Activated CD4-positive, alpha-beta memory T cell treated with anti-CD3 and anti-CD28 coated beads for 36 hours (primary cell): ENCODE results near the gene MAVS. TPM values are rescaled to one million over a fixed set of nuclear protein-coding genes. Genes with fewer than 3 reads are reported as not detected.
A peak's percentile ranks its signal among the peaks of the same experiment; 100 is the strongest.
"Not testable (repeated sequence)": the region's sequence is repeated elsewhere in the genome, so short reads cannot be mapped to it uniquely, and the experiment has no call there.

Experiments
- CTCF ChIA-PET: fragments of 350-600 bp; sonication (Branson Sonifier 250); formaldehyde crosslinking; loops from one replicate; lab custom pipeline; 2021; ENCODE audit warnings: antibody characterized with exemption, inconsistent platforms; lab: Charles Lee
- POLR2A ChIA-PET: fragments of 350-600 bp; sonication (Branson Sonifier 250); formaldehyde crosslinking; loops from one replicate; lab custom pipeline; 2021; ENCODE audit warnings: antibody characterized with exemption; lab: Charles Lee
- DNase-seq: peaks from one replicate; pipeline ENCODE4 v3.0.0-alpha.2; 2020
- H3K27ac Mint-ChIP-seq: one replicate; pipeline ENCODE4 v1.8.0; 2021; ENCODE audit warnings: mixed read lengths
- H3K27me3 Mint-ChIP-seq: one replicate; pipeline ENCODE4 v1.8.0; 2021; ENCODE audit warnings: mixed read lengths
- H3K36me3 Mint-ChIP-seq: one replicate; pipeline ENCODE4 v1.8.0; 2021; ENCODE audit warnings: mixed read lengths
- H3K4me1 Mint-ChIP-seq: one replicate; pipeline ENCODE4 v1.8.0; 2021; ENCODE audit warnings: low read depth, mixed read lengths
- H3K4me3 Mint-ChIP-seq: one replicate; pipeline ENCODE4 v1.8.0; 2021; ENCODE audit warnings: mild to moderate bottlenecking, mixed read lengths
- H3K9me3 Mint-ChIP-seq: one replicate; pipeline ENCODE4 v1.8.0; 2021; ENCODE audit warnings: mixed read lengths
- intact Hi-C: fragments of 100-400 bp; cut with micrococcal nuclease; formaldehyde crosslinking; loops from one replicate; pipeline ENCODE4 v1.15.1; 2023
- total RNA-seq, 2 experiments: library from RNA; stranded (reverse); gene quantifications; one replicate each; pipeline ENCODE4 v1.2.3, GENCODE V29; 2021

MAVS gene
- total RNA-seq, 2 experiments from 2014 or later, result 22.2 to 24.2 TPM

DNA sequence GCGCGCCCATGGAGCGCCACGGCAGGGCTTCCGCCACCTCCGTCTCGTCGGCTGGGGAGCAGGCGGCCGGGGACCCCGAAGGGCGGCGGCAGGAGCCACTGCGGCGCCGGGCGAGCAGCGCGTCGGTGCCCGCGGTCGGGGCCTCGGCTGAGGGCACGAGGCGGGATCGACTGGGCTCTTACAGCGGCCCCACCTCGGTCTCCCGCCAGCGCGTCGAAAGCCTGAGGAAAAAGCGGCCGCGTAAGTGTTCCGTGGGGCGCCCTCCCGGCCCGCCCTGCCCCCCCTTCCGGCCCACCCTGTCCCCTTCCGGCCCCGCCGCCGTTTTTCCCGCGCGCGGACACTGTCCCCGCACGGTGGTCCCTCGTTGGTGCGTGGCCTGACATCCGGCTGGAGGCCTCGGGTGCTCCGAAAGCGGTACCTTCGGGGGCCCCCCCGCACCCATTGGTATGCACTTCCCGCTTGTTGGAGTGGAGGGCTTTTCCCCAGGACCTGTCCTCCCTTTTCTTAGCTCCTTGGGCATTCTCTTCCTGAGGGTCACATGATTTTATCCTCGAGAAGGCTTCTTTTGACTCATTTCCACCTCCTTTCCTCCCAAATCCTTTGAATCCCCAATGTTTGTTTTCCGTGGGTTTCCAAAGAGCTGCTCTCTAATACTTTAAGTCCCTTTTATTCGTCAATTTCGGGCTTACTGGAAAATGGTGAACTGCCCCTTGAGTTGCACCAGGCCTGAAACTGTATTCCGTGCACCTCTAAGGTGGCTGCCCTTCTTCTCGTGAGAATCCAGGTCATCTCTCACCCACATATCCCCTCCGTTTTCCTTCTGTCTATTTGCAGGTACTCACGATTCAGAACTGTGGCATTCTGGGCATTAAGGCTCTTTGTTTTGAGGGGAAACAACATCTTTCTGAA is 43.1 kb downstream of the MAVS start:
- Mint-ChIP-seq H3K4me3 (peak overlapping the region; percentile 92), H3K9me3 (no peaks in the 10 kb centered on the region), H3K36me3 (peaks cover 40% of the 10 kb centered on the region), H3K27ac (peak overlapping the region; percentile 97), H3K27me3 (no peaks in the 10 kb centered on the region), H3K4me1 (peaks cover 43% of the 10 kb centered on the region)
- CTCF ChIA-PET, result interaction anchor here (1.1 to 2.7 kb wide), 3 partner anchors 34 to 196 kb away, joined by 3 to 10 read pairs (median 4); no protein-coding TSS in a partner anchor
- POLR2A ChIA-PET, result interaction anchor here (0.7 to 0.9 kb wide), 2 partner anchors 17 to 103 kb away, joined by 3 read pairs; partner anchors contain the start of gene CENPB
- DNase-seq, result peak; percentile 65
- intact Hi-C loops, result loop anchor here (1.0 to 5.0 kb wide), 5 partner anchors 11 to 193 kb away; partner anchors contain the start of genes CDC25B and RNF24

DNA sequence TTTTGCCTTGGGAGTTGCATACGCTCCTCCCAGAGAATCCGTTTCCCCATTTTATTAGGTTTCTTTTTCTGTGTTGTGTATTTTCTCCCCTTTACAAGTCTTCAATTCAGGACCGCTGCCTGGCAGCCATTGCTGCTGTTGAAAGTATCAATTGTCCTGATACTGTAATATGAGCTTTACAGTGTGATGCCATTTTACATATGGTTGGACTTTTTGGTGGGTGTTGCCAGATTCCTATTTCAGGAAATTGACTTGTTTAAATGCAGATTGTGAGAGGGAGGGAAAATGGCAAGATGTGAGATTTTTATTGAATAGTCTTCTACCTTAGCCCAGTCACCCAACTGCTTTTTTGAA is 43.7 kb downstream of the MAVS start:
- H3K27ac Mint-ChIP-seq, result peak overlapping the region; percentile 97
- H3K4me3 Mint-ChIP-seq, result peak overlapping the region; percentile 92
- intact Hi-C loops, result loop anchor here (1.0 kb wide), 1 partner anchor 10 kb away; no protein-coding TSS in a partner anchor
- no peak for DNase-seq
- ChIA-PET POLR2A (interaction anchor here (0.7 to 1.2 kb wide), 3 partner anchors 11 to 103 kb away, joined by 3 read pairs; partner anchors contain the start of gene CENPB), CTCF (interaction anchor here (1.1 to 2.7 kb wide), 3 partner anchors 35 to 195 kb away, joined by 3 to 10 read pairs (median 4); no protein-coding TSS in a partner anchor)
- H3K36me3 Mint-ChIP-seq, result peaks cover 42% of the 10 kb centered on the region
- no peaks in the 10 kb centered on the region for H3K9me3 Mint-ChIP-seq
- peaks cover 47% of the 10 kb centered on the region for H3K4me1 Mint-ChIP-seq
- no peaks in the 10 kb centered on the region for H3K27me3 Mint-ChIP-seq

- CTCF ChIA-PET, result interaction anchor here (1.1 to 2.7 kb wide), 4 partner anchors 10 to 194 kb away, joined by 3 to 10 read pairs (median 6); no protein-coding TSS in a partner anchor
- no peaks in the 10 kb centered on the region for H3K27me3 Mint-ChIP-seq
- POLR2A ChIA-PET, result interaction anchor here (1.2 kb wide), 1 partner anchor 10 kb away, joined by 3 read pairs; no protein-coding TSS in a partner anchor
- H3K4me3 Mint-ChIP-seq, result peak overlapping the region; percentile 92
- H3K9me3 Mint-ChIP-seq, result no peaks in the 10 kb centered on the region
- peaks cover 46% of the 10 kb centered on the region for H3K36me3 Mint-ChIP-seq
- peak overlapping the region; percentile 97 for H3K27ac Mint-ChIP-seq
- DNase-seq, result no peak
- peaks cover 49% of the 10 kb centered on the region for H3K4me1 Mint-ChIP-seq
- intact Hi-C loops, result loop anchor here (1.0 kb wide), 1 partner anchor 9 kb away; no protein-coding TSS in a partner anchor
These were observed 44.6 kb downstream of the MAVS start for GRCh38 chr20:3890999-3891929.

GRCh38 chr20:3894796-3895195 is 48.2 kb downstream of the MAVS start:
- ChIA-PET POLR2A (interaction anchor here (0.6 kb wide), 1 partner anchor 12 kb away, joined by 3 read pairs; no protein-coding TSS in a partner anchor), CTCF (interaction anchor here (1.0 to 1.1 kb wide), 3 partner anchors 40 to 190 kb away, joined by 3 read pairs; partner anchors contain the start of gene AP5S1)
- Mint-ChIP-seq H3K4me1 (peaks cover 70% of the 10 kb centered on the region), H3K4me3 (peak overlapping the region; percentile 9), H3K9me3 (no peaks in the 10 kb centered on the region), H3K36me3 (peaks cover 43% of the 10 kb centered on the region), H3K27me3 (no peaks in the 10 kb centered on the region), H3K27ac (peak overlapping the region; percentile 49)
- intact Hi-C loops, result no loop called here
- DNase-seq, result peak; percentile 9

- Mint-ChIP-seq H3K4me3 (no peak overlapping the region), H3K4me1 (peaks cover 76% of the 10 kb centered on the region), H3K27me3 (no peaks in the 10 kb centered on the region), H3K9me3 (no peaks in the 10 kb centered on the region), H3K36me3 (peaks cover 30% of the 10 kb centered on the region), H3K27ac (no peak overlapping the region)
- ChIA-PET CTCF (no interaction called here), POLR2A (no interaction called here)
- no peak for DNase-seq
- intact Hi-C loops, result no loop called here
These were observed 49.7 kb downstream of the MAVS start for GRCh38 chr20:3896302-3896701.

- H3K36me3 Mint-ChIP-seq, result peaks cover 23% of the 10 kb centered on the region
- no peaks in the 10 kb centered on the region for H3K27me3 Mint-ChIP-seq
- no peaks in the 10 kb centered on the region for H3K9me3 Mint-ChIP-seq
- peak; percentile 10 for DNase-seq
- peaks cover 76% of the 10 kb centered on the region for H3K4me1 Mint-ChIP-seq
- ChIA-PET POLR2A (no interaction called here), CTCF (interaction anchor here (0.6 to 1.0 kb wide), 2 partner anchors 10 to 175 kb away, joined by 4 to 8 read pairs; no protein-coding TSS in a partner anchor)
- peak overlapping the region; percentile 50 for H3K27ac Mint-ChIP-seq
- H3K4me3 Mint-ChIP-seq, result no peak overlapping the region
- intact Hi-C loops, result no loop called here
These were observed 50.4 kb downstream of the MAVS start for GRCh38 chr20:3896853-3897583.

DNA sequence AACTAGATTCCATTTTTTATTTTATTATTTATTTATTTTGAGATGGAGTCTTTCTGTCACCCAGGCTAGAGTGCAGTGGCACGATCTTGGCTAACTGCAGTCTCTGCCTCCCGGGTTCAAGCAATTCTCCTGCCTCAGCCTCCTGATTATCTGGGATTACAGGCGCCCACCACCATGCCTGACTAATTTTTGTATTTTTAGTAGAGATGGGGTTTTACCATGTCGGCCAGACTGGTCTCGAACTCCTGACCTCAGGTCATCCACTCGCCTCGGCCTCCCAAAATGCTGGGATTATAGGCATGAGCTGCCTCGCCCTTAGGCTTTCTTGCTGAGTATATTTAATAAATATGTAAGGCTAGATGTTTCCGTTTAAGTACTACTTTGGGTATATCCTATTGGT is 51.5 kb downstream of the MAVS start:
- H3K4me3 Mint-ChIP-seq, intact Hi-C loops, H3K9me3 Mint-ChIP-seq, H3K27me3 Mint-ChIP-seq, H3K27ac Mint-ChIP-seq: not testable (repeated sequence)
- Mint-ChIP-seq H3K4me1 (peaks cover 73% of the 10 kb centered on the region), H3K36me3 (peaks cover 16% of the 10 kb centered on the region)
- POLR2A ChIA-PET, result interaction anchor here (0.6 kb wide), 1 partner anchor 316 kb away, joined by 4 read pairs; no protein-coding TSS in a partner anchor
- CTCF ChIA-PET, result interaction anchor here (0.7 to 1.0 kb wide), 2 partner anchors 10 to 194 kb away, joined by 4 read pairs; no protein-coding TSS in a partner anchor
- DNase-seq, result peak; percentile 6

- Mint-ChIP-seq H3K9me3 (no peaks in the 10 kb centered on the region), H3K36me3 (peaks cover 12% of the 10 kb centered on the region), H3K27me3 (no peaks in the 10 kb centered on the region), H3K27ac (no peak overlapping the region), H3K4me3 (no peak overlapping the region), H3K4me1 (peaks cover 69% of the 10 kb centered on the region)
- DNase-seq, result no peak
- POLR2A ChIA-PET, result interaction anchor here (0.6 kb wide), 1 partner anchor 315 kb away, joined by 4 read pairs; no protein-coding TSS in a partner anchor
- intact Hi-C loops, result no loop called here
- CTCF ChIA-PET, result interaction anchor here (0.7 to 1.0 kb wide), 2 partner anchors 11 to 194 kb away, joined by 4 read pairs; no protein-coding TSS in a partner anchor
These were observed 52.0 kb downstream of the MAVS start for GRCh38 chr20:3898639-3899038.

DNA sequence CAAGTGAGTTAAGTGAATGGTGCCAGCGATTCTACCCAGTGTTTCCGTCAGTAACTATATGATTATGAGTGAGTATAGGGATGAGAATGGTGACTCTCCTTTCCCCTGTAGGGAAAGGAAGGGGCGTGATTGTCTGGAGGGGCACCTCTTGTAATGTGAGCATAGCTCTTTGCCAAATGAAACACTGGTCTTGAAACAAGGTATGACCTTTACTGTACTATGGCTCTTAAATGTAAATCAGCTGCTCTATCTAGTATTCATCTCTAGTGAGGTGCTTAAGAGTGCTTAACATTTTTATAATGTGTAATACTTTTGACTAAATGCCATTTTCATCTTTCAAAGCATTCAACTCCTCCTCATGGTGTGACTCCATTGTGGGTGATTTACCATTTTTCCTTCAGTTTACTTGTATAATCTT is 53.6 kb downstream of the MAVS start:
- Mint-ChIP-seq H3K9me3 (no peaks in the 10 kb centered on the region), H3K27ac (peak overlapping the region; percentile 68), H3K4me3 (no peak overlapping the region), H3K4me1 (peaks cover 77% of the 10 kb centered on the region), H3K36me3 (peaks cover 12% of the 10 kb centered on the region), H3K27me3 (no peaks in the 10 kb centered on the region)
- POLR2A ChIA-PET, result no interaction called here
- CTCF ChIA-PET, result interaction anchor here (1.1 kb wide), 1 partner anchor 45 kb away, joined by 3 read pairs; no protein-coding TSS in a partner anchor
- DNase-seq, result peak; percentile 14
- intact Hi-C loops, result loop anchor here (1.0 kb wide), 1 partner anchor 10 kb away; no protein-coding TSS in a partner anchor

DNA sequence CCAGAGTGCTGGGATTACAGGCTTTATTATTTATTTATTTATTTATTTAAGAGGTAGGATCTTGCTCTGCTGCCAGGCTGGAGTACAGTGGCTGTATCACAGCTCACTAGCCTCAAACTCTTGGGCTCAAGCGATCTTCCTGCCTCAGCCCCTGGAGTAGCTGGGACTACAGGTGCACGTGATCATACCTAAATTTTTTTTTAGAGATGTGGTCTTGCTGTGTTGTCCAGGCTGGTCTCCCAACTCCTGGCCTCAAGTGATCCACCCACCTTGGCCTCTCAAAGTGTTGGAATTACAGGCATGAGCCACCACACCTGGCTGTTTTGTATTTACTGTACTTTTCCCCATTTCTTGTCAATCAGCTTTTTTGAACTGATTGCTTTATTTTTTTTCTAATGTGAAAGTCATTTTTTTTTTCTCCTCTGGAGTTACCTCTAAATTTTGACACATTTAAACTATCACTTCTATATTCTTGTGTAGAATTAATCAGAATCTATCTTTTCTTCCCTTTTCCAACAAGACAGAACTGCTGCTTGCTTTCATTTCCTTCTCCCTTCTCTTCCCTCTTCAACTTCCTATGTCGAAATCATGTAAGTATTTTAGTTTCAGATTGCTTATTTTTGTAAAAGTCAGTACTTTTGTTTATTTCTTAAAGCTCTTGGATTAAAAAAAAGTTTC is 54.5 kb downstream of the MAVS start:
- Mint-ChIP-seq H3K4me1 (peaks cover 76% of the 10 kb centered on the region), H3K9me3 (no peaks in the 10 kb centered on the region), H3K27me3 (no peaks in the 10 kb centered on the region), H3K36me3 (peaks cover 8% of the 10 kb centered on the region), H3K27ac (peak overlapping the region; percentile 71), H3K4me3 (no peak overlapping the region)
- DNase-seq, result peak; percentile 2
- ChIA-PET CTCF (interaction anchor here (1.8 kb wide), 1 partner anchor 10 kb away, joined by 5 read pairs; no protein-coding TSS in a partner anchor), POLR2A (interaction anchor here (1.1 kb wide), 1 partner anchor 10 kb away, joined by 3 read pairs; no protein-coding TSS in a partner anchor)
- intact Hi-C loops, result no loop called here
